IPS-NIHi7 (cell line): Measurements from ENCODE around the gene RPL27A.
"Not testable (repeated sequence)": the region's sequence is repeated elsewhere in the genome, so short reads cannot be mapped to it uniquely, and the experiment has no call there.

Experiments
- DNase-seq: peaks from one replicate; pipeline ENCODE4 v3.0.0; 2012; ENCODE audit warnings: mixed read lengths; ENCODE audit errors: extremely low spot score

Gene RPL27A

GRCh38 chr11:8682303-8683114 is at the start of gene RPL27A, which contains the start of gene TRIM66:
RPL27A (plus strand) TSS chr11:8682792; CDS start chr11:8682814, 22 bp downstream.
TRIM66 (minus strand) TSS chr11:8682665; CDS start chr11:8672274, 10,391 bp downstream.
- peak; percentile 87 for DNase-seq

DNA sequence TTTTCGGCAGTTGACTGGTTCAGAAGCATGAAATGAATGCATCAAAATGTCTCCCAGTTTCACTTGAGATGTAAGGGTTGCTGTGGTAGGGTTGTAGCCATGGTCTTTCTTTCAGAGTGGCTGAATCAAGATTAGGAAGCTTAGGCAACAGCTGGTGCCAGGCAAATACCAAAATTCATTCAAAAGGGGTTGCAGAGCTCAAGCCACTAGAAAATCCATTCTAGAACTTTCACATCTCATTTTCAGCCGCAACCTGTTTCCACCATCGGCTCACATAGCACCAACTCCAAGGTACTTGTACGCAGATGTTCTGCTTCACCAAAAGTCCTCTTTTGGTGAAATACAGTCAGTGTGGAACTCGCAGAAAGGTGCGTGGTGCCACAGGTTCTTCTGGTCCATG is 48.1 kb upstream of the RPL27A start:
- DNase-seq: no peak

GRCh38 chr11:8636127-8636526 is 46.5 kb upstream of the RPL27A start:
- no peak for DNase-seq

GRCh38 chr11:8638300-8638699 is 44.3 kb upstream of the RPL27A start:
- DNase-seq: no peak

GRCh38 chr11:8639655-8640054 is 42.9 kb upstream of the RPL27A start:
- DNase-seq: no peak

DNA sequence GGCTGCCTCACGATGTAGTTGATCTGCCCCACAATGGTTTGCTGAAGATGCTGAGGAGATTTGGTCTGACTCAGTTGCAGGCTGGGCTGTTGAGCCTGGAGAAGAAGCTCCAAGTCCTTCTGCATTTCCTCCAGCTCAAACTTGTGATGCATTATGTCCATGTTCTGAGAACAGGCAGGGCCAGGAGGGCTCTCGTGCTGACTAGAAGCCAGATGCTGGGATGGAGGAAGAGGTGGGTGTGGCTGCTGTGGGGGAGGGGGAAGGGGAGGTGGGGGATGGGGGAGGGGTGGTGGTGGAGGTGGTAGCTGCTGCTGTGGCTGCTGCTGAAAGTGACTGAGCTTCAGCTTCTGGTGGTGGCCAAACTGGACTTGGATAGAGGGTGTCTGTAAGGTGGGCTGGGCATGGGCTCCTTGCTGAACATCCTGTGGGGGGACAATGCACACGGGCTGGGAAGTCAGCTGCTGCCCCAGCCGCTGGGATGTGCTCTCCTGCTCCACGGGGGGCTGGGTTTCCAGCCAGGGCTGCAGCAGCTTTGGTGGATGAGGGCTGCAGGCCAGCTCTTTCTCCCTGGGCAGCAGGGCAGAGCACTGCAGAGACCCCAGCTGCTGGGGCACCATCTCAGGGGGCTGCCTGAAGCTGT is 42.2 kb upstream of the RPL27A start:
- peak; percentile 72 for DNase-seq

DNA sequence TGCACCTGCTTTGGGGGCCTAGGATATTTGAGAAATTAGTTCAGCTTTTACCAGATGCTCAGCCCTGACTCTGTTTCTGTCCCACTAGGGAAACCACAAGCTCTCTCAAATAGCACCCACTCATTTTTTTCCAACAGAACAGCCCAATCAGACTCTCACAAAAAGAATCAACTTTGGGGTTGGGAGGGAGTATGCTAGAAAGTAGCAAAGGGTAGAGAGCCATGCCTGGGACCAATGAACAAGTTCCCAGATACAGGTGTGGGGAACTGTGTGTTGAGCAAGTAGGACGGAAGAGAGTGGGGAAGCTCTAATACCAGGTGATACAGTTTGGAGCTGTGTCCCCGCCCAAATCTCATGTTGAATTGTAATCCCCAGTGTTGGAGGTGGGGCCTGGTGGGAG is 41.3 kb upstream of the RPL27A start:
- DNase-seq: no peak

DNA sequence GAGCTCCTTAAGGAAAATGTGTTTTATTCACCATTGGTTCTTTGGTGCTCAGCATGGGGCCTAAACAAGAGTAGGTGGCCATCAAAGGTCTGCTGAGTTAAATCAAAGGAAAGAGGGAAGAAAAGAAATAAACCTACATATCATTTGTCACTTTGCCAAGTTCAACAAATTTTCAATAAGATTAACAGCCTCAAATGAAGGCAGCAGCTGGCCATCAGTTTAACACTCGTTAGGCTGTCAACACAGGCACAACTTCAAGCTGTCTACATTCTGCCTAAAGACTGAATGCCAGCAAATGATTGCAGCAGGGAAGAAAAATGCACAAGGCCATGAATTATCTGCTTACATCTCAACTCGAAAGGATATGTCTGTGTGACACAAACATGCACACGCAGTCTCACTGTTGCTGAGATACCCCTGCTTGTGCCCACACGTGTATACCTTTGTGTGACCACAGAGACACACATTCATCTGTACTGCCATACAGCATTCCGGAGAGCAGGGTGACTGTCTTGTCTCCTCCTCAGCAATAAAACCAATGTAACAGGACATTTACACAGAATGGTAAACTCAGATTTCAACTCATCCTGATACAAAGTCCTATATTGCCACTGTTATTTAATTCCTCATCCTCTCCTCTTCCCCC is 40.3 kb upstream of the RPL27A start:
- DNase-seq: no peak

GRCh38 chr11:8646873-8647272 is 35.7 kb upstream of the RPL27A start:
- DNase-seq: no peak

DNA sequence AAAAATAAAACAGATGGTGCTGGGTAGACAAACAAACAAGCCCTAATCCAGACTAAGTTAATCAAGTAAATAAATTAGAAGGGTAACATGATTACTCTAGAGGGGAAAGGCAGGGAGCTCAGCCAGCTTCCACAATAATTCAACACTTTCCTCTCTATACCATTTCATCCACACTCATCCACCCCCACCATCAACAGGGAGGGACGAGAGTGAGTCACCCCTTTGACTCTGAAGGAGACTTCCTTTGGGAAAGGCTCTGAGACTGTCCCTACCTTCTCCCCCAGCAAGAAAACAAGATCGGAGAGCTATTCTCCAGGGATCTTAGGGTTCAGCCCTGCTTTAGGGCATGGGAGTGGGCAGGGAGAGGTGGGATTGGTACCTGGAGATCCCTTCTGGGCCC is 33.2 kb upstream of the RPL27A start:
- no peak for DNase-seq

DNA sequence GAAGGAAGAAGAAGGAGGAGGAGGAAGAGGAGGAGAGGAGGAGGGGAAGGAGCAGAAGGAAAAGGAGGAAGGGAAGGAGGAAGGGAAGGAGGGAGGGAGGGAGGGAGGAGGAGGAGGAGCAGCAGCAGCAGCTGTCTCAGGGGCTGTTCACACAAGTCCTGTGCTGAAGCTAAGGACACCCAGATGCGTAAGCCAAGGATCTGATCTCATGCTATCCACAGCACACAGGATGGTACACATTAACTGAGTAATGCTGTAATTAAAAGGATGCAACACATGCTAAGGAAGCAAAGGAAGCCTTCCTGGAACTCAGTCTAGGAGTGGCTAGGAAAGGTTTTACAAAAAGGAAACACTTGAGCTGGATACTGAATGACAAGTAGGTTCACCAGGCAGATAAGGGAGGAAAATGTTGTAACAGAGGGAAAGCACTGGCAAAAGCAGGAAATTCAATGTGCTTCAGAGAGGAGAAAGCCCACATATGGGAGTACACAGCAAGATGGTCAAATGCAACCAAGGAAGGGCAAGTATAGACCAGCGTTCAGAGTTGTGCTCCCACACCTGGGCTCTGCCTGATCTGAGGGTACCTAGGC is 32.1 kb upstream of the RPL27A start:
- no peak for DNase-seq

DNA sequence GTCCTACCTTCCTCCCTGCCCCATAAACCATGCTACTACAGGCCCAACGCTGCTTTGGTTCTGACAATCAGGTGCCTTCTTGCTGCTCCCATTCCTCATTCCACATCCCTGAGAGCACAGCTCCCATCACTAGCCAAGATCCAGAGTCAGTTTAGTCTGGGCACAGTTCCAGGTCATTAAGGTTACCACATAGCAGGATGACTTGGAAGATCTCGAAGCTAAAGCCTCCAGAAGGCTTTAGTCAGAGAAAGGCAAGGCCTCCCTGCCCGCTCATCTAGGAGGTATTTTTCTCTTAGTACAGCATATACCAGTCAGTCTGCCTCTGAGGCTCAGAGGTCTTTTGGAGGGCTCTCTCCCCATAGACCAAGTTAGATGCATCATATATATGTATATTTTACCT is 30.5 kb upstream of the RPL27A start:
- DNase-seq: no peak

DNA sequence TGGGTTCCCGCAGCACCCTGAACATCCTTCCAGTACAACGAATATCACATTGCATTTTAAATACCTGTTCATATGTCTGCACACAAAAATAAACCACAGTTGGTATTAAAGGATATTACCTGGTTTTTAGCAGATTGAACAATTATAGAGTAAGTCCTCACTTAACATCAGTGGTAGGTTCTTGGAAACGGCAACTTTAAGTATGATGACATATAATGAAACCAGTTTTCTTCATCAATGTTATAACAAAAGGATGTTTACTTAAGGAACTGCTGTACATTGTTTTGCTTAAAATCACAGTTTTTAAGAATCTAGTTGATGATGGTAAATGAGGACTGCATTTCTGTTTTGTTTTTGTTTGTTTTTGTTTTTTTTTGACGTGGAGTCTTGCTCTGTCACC is 28.1 kb upstream of the RPL27A start:
- no peak for DNase-seq

GRCh38 chr11:8656291-8656690 is 26.3 kb upstream of the RPL27A start:
- DNase-seq: no peak

GRCh38 chr11:8658321-8659057 is 24.1 kb upstream of the RPL27A start:
- DNase-seq: no peak

DNA sequence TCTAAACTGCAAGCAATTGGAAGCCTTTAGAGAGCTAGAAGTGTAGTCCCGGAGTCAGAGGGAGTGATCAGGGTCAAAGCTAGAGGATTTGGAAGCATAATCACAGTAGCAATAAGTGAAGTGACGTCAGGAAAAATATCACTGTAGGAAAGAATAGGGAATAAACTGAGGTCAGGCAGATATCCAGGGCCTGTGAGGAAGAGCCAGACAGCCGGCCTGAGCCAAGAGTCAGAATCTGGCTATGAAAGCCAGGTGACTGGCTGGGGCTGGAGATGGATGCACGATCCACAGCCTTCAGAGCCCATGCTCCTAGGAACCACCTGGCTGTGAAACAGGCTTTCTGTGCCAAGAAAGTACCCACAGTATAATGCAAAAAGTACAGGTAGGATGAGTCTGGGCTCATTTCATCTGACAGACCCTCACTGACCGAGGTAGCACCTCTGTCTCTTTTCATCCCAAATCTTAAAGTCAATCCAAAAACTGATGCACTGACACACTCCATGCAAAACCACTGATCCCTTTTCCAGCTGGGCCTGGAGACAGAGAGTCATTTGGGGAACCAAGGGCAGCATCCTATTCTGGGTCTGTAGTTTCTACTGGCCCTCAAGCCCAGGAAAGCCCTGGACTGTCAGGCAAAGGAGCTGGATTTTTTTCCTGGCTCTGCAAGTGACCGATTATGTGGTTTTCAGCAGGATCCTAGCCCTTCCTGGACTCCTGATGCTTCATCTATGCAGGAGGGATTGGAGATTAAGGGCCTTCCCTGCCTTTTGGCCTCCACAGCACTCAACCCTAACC is 21.4 kb upstream of the RPL27A start:
- DNase-seq: no peak

GRCh38 chr11:8665222-8665621 is 17.4 kb upstream of the RPL27A start:
- no peak for DNase-seq

- not testable (repeated sequence) for DNase-seq
These were observed 12.5 kb upstream of the RPL27A start for GRCh38 chr11:8670081-8670480.

DNA sequence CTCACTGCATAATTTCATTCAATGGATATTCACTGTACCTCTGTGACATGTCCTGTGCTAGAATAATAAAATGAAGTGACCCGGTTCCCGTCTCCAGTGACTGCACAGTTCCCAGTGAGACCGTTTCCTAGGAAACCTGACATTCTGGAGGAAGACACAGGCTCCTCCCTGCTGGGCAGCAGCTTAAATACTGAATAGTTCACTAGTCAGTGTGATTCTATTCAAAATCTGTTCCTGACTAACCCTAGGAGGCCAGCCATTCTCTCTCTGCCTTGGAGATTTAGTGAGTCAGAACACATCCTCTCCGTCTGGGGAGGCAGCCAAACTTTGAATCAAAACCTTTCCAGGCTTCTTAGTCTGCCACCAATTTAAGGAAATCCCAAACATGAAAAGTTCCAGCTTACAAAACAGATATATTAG is 11.4 kb upstream of the RPL27A start:
- peak; percentile 77 for DNase-seq

DNA sequence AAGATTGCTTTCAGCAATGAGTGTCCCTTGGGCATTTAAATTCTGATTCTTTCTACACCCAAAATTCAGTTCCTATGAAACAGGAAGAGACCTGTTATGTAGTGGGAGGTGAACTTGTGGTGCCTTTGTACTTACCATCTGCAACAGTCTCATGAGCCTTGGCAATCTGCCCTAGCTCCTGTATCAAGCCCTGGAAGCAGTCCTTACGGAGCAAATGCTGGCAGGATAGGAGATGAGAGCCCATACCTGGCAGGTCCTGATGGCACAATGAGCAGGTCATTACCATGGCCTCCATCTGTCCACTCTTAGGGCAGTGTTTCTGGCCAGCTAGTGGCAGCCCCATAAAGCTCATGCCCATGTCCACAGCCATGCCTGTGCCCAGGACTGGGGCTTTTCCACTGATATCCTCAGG is 10.9 kb upstream of the RPL27A start:
- no peak for DNase-seq

GRCh38 chr11:8672346-8672745 is 10.2 kb upstream of the RPL27A start:
- DNase-seq: no peak
